PC-3 (cell line): ENCODE measurements around the gene DLG2. TPM values are rescaled to one million over a fixed set of nuclear protein-coding genes. Genes with fewer than 3 reads are reported as not detected.

ENCODE experiments used
- ATAC-seq: fragments of 200-7000 bp; cut with Tn5 transposase; 2 replicates; pipeline ENCODE4 v1.9.1; 2020; ENCODE audit warnings: mild to moderate bottlenecking, moderate library complexity
- BruUV-seq: library from RNA; stranded (reverse); fragments of 400-500 nt; replicated peaks from 2 replicates; lab custom pipeline; 2021; lab: Mats Ljungman, UMichigan
- CTCF ChIA-PET: fragments of 300-600 bp; sonication (Branson Sonifier 250); formaldehyde crosslinking; loops from one replicate; lab custom pipeline; 2022; ENCODE audit warnings: antibody characterized with exemption; lab: Charles Lee
- POLR2A ChIA-PET: fragments of 300-600 bp; sonication (Branson Sonifier 250); formaldehyde crosslinking; loops from one replicate; lab custom pipeline; 2022; ENCODE audit warnings: antibody characterized with exemption; ENCODE audit not compliant: unreplicated experiment; lab: Charles Lee
- DNase-seq: peaks from one replicate; pipeline ENCODE4 v3.0.0-alpha.2; 2015
- H2AFZ ChIP-seq: fragments of 300-600 bp; sonication (generic); 2 replicates; pipeline ENCODE4 v1.6.0; 2016; ENCODE audit warnings: antibody characterized with exemption, low read length
- H3F3A ChIP-seq: fragments of 300-600 bp; sonication (generic); one replicate; pipeline ENCODE4 v1.6.0; 2017; ENCODE audit warnings: antibody characterized with exemption, low read length, control low read depth, mild to moderate bottlenecking; ENCODE audit not compliant: unreplicated experiment
- H3K27ac ChIP-seq: fragments of 300-600 bp; sonication (generic); 2 replicates; pipeline ENCODE4 v1.5.1; 2016; ENCODE audit warnings: mild to moderate bottlenecking, low read length
- H3K27me3 ChIP-seq: fragments of 300-600 bp; sonication (generic); 2 replicates; pipeline ENCODE4 v1.6.1; 2016; ENCODE audit warnings: low read length, mixed read lengths
- H3K36me3 ChIP-seq: fragments of 300-600 bp; sonication (generic); 2 replicates; pipeline ENCODE4 v1.6.1; 2016; ENCODE audit warnings: low read depth, mixed run types, low read length, mixed read lengths
- H3K4me1 ChIP-seq: fragments of 300-600 bp; sonication (generic); 2 replicates; pipeline ENCODE4 v1.5.1; 2016; ENCODE audit warnings: low read length; ENCODE audit not compliant: insufficient read depth
- H3K4me2 ChIP-seq: fragments of 300-600 bp; sonication (generic); 2 replicates; pipeline ENCODE4 v1.6.0; 2016; ENCODE audit warnings: low read length
- H3K4me3 ChIP-seq: fragments of 300-600 bp; sonication (generic); 2 replicates; pipeline ENCODE4 v1.5.1; 2016; ENCODE audit warnings: mild to moderate bottlenecking, low read length, mixed read lengths
- H3K79me2 ChIP-seq: fragments of 300-600 bp; sonication (generic); 2 replicates; pipeline ENCODE4 v1.6.1; 2017; ENCODE audit warnings: low read length, mixed read lengths
- H3K9ac ChIP-seq: fragments of 300-600 bp; sonication (generic); 2 replicates; pipeline ENCODE4 v1.6.0; 2016; ENCODE audit warnings: mild to moderate bottlenecking, low read length
- H3K9me2 ChIP-seq: fragments of 300-600 bp; sonication (generic); replicated peaks from 2 replicates; pipeline ENCODE4 v1.6.1; 2016; ENCODE audit warnings: mixed run types, low read length, mixed read lengths
- H3K9me3 ChIP-seq: fragments of 300-600 bp; sonication (generic); 2 replicates; pipeline ENCODE4 v1.6.1; 2016; ENCODE audit warnings: low read length, mixed read lengths
- H4K20me1 ChIP-seq: fragments of 300-600 bp; sonication (generic); 2 replicates; pipeline ENCODE4 v1.6.1; 2016; ENCODE audit warnings: low read length, mixed read lengths
- EZH2 ChIP-seq: fragments of 300-600 bp; sonication (generic); IDR thresholded peaks from one replicate; pipeline ENCODE4 v1.6.1; 2017; ENCODE audit warnings: antibody characterized with exemption, mild to moderate bottlenecking, low read length; ENCODE audit not compliant: unreplicated experiment
- EZH2phosphoT487 ChIP-seq: fragments of 300-600 bp; sonication (generic); IDR thresholded peaks from 2 replicates; pipeline ENCODE4 v1.6.1; 2018; ENCODE audit warnings: mild to moderate bottlenecking, antibody characterized with exemption, low read length, borderline replicate concordance
- intact Hi-C: fragments of 100-400 bp; cut with micrococcal nuclease; formaldehyde crosslinking; loops from 2 replicates; pipeline ENCODE4 v1.9.0; 2023
- total RNA-seq: library from RNA; depleted of rRNA; stranded (reverse); fragments of >200 nt; gene quantifications from 2 replicates; pipeline ENCODE4 v1.2.3, GENCODE V29; 2014
- TF ChIP-seq, protein P1 (sequence below): fragments of 300-600 bp; sonication (generic); conservative IDR thresholded peaks from 2 replicates; pipeline ENCODE4 v1.5.1; 2017; ENCODE audit warnings: antibody characterized with exemption, low read depth, mild to moderate bottlenecking, low read length

Gene DLG2
- total RNA-seq, 1 experiment from 2014 or later: 0.58 TPM

DNA sequence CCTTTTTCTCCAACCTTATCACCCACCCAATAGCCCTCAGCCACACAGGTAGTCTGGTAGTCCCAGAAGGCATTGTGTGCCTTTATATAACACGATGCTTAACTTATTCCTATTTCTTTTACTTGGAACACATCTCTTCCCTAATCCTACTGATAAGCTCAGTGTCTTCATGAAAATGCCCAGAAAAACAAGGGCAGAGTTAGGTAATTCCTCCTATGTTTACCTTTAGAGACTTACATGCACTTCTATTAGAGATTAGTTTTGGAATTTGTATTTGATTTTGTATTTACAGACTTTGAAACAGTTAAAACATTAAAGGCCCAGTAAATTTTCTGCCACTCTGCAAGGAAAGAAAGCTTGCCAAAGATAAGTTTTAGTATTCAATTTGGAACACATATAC is 1703.2 kb downstream of the DLG2 start:
- H2AFZ ChIP-seq: no peak overlapping the region
- ATAC-seq: no peak
- intact Hi-C loops: no loop called here
- ChIA-PET POLR2A (no interaction called here), CTCF (no interaction called here)
- H3K9me2 ChIP-seq: no peaks in the 10 kb centered on the region
- H4K20me1 ChIP-seq: no peaks in the 10 kb centered on the region
- H3F3A ChIP-seq: no peaks in the 10 kb centered on the region
- no peak overlapping the region for H3K27ac ChIP-seq
- H3K36me3 ChIP-seq: no peaks in the 10 kb centered on the region
- no peaks in the 10 kb centered on the region for H3K27me3 ChIP-seq
- H3K4me2 ChIP-seq: no peak overlapping the region
- no peak overlapping the region for H3K9ac ChIP-seq
- TF ChIP-seq, protein P1, sequence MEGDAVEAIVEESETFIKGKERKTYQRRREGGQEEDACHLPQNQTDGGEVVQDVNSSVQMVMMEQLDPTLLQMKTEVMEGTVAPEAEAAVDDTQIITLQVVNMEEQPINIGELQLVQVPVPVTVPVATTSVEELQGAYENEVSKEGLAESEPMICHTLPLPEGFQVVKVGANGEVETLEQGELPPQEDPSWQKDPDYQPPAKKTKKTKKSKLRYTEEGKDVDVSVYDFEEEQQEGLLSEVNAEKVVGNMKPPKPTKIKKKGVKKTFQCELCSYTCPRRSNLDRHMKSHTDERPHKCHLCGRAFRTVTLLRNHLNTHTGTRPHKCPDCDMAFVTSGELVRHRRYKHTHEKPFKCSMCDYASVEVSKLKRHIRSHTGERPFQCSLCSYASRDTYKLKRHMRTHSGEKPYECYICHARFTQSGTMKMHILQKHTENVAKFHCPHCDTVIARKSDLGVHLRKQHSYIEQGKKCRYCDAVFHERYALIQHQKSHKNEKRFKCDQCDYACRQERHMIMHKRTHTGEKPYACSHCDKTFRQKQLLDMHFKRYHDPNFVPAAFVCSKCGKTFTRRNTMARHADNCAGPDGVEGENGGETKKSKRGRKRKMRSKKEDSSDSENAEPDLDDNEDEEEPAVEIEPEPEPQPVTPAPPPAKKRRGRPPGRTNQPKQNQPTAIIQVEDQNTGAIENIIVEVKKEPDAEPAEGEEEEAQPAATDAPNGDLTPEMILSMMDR: no peak
- TF ChIP-seq EZH2: no peak
- no peak for TF ChIP-seq EZH2phosphoT487
- no peaks in the 10 kb centered on the region for H3K79me2 ChIP-seq
- no peak for DNase-seq
- H3K9me3 ChIP-seq: no peaks in the 10 kb centered on the region
- BruUV-seq: no TSS peak
- H3K4me3 ChIP-seq: no peak overlapping the region
- no peaks in the 10 kb centered on the region for H3K4me1 ChIP-seq

- Histone ChIP-seq H3K4me1 (no peaks in the 10 kb centered on the region), H3K9ac (no peak overlapping the region), H3K4me2 (no peak overlapping the region), H3K27ac (no peak overlapping the region), H4K20me1 (no peaks in the 10 kb centered on the region), H2AFZ (no peak overlapping the region), H3K9me3 (no peaks in the 10 kb centered on the region), H3F3A (no peaks in the 10 kb centered on the region), H3K27me3 (no peaks in the 10 kb centered on the region), H3K4me3 (no peak overlapping the region), H3K36me3 (no peaks in the 10 kb centered on the region), H3K79me2 (no peaks in the 10 kb centered on the region), H3K9me2 (no peaks in the 10 kb centered on the region)
- intact Hi-C loops: no loop called here
- BruUV-seq: no TSS peak
- POLR2A ChIA-PET: no interaction called here
- CTCF ChIA-PET: no interaction called here
- no peak for DNase-seq
- no peak for ATAC-seq
- no peak for TF ChIP-seq EZH2
- TF ChIP-seq, protein P1: no peak
- no peak for TF ChIP-seq EZH2phosphoT487
Measured at GRCh38 chr11:83922953-83923352, 1704.2 kb downstream of the DLG2 start.

GRCh38 chr11:83922318-83922717 is 1704.8 kb downstream of the DLG2 start:
- DNase-seq (no peak), ATAC-seq (no peak)
- TF ChIP-seq, protein P1: no peak
- TF ChIP-seq EZH2 (no peak), EZH2phosphoT487 (no peak)
- H3K9me3 ChIP-seq: no peaks in the 10 kb centered on the region
- H3K9me2 ChIP-seq: no peaks in the 10 kb centered on the region
- no peaks in the 10 kb centered on the region for H3K36me3 ChIP-seq
- POLR2A ChIA-PET: no interaction called here
- no peak overlapping the region for H3K9ac ChIP-seq
- CTCF ChIA-PET: no interaction called here
- H3K27me3 ChIP-seq: no peaks in the 10 kb centered on the region
- H3K4me3 ChIP-seq: no peak overlapping the region
- H3F3A ChIP-seq: no peaks in the 10 kb centered on the region
- H3K79me2 ChIP-seq: no peaks in the 10 kb centered on the region
- no peak overlapping the region for H3K4me2 ChIP-seq
- intact Hi-C loops: no loop called here
- BruUV-seq: no TSS peak
- H2AFZ ChIP-seq: no peak overlapping the region
- H3K27ac ChIP-seq: no peak overlapping the region
- no peaks in the 10 kb centered on the region for H4K20me1 ChIP-seq
- no peaks in the 10 kb centered on the region for H3K4me1 ChIP-seq
